GM18499 (cell line): ENCODE data around the gene PEMT.

ENCODE experiments used
- ATAC-seq: cut with Tn5 transposase; IDR thresholded peaks from one replicate; pipeline ENCODE4 v1.9.1; 2021; ENCODE audit warnings: moderate number of reproducible peaks; ENCODE audit not compliant: insufficient read depth, unreplicated experiment

Gene PEMT

GRCh38 chr17:17518014-17518413 is 73.5 kb downstream of the PEMT start:
- ATAC-seq, result no peak

- ATAC-seq, result no peak
These were observed 74.4 kb downstream of the PEMT start for GRCh38 chr17:17516941-17517720.

- ATAC-seq, result no peak
These were observed 75.3 kb downstream of the PEMT start for GRCh38 chr17:17515934-17516930.

GRCh38 chr17:17514993-17515933 is 76.2 kb downstream of the PEMT start:
- no peak for ATAC-seq

GRCh38 chr17:17514361-17514992 is 77.0 kb downstream of the PEMT start:
- no peak for ATAC-seq

GRCh38 chr17:17513626-17514025 is 77.9 kb downstream of the PEMT start:
- no peak for ATAC-seq

GRCh38 chr17:17512866-17513265 is 78.6 kb downstream of the PEMT start:
- no peak for ATAC-seq

GRCh38 chr17:17511881-17512858 is 79.3 kb downstream of the PEMT start:
- no peak for ATAC-seq

- ATAC-seq, result no peak
These were observed 80.2 kb downstream of the PEMT start for GRCh38 chr17:17511293-17511741.

GRCh38 chr17:17510456-17511292 is 80.8 kb downstream of the PEMT start:
- no peak for ATAC-seq

GRCh38 chr17:17509601-17510425 is 81.7 kb downstream of the PEMT start:
- no peak for ATAC-seq

GRCh38 chr17:17508646-17509591 is 82.6 kb downstream of the PEMT start:
- ATAC-seq, result no peak

- no peak for ATAC-seq
These were observed 83.4 kb downstream of the PEMT start for GRCh38 chr17:17508019-17508535.

- ATAC-seq, result no peak
These were observed 84.0 kb downstream of the PEMT start for GRCh38 chr17:17507465-17508011.

- ATAC-seq, result no peak
These were observed 84.5 kb downstream of the PEMT start for GRCh38 chr17:17506893-17507464.
